ENCODE data around the gene IFNL1.

DNA sequence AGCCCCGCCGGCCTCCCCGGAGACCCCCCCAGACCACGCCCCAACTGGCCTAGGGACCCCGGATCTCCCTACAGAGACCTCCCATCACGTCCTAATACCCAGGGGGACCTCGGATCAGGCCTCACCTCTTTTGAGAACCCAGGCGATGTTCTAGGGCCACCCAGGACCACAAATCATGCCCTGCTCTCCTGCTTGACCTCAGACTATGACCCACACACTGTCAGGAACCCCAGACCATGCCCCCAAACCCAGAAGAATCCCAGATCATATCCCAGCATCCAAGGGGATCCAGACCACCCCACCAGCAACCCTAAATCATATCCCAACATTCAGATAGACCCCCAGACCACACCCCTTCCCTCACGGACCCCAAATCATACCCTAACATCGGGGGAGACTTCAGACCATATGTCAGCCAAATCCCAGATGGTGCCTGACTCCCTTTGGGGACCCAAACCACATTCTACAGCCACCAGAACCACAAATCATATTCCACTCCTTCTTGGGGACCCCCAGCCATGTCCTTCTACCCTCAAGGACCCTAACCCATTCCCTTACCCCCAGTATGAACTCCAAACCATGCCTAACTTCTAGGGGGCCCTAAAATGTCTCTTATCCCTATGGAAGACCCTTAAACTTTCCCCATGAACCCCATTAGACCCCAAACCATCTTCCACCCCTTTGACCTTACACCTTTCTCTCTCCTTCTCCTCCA, 25.1 kb downstream of the IFNL1 start:
- TF ChIP-seq ZFP30 (CRISPR knock-in tag; IDR thresholded peaks at IDR 0.05) (no peak), TCF4 (CRISPR knock-in tag; IDR thresholded peaks at IDR 0.05; ENCODE audit: borderline replicate concordance) (no peak), BACH2 (CRISPR knock-in tag; IDR thresholded peaks at IDR 0.05; ENCODE audit: borderline replicate concordance) (no peak), ARNTL (CRISPR knock-in tag; IDR thresholded peaks at IDR 0.05; ENCODE audit: borderline replicate concordance, low read depth) (no peak)
- TF ChIP-seq, protein P1, sequence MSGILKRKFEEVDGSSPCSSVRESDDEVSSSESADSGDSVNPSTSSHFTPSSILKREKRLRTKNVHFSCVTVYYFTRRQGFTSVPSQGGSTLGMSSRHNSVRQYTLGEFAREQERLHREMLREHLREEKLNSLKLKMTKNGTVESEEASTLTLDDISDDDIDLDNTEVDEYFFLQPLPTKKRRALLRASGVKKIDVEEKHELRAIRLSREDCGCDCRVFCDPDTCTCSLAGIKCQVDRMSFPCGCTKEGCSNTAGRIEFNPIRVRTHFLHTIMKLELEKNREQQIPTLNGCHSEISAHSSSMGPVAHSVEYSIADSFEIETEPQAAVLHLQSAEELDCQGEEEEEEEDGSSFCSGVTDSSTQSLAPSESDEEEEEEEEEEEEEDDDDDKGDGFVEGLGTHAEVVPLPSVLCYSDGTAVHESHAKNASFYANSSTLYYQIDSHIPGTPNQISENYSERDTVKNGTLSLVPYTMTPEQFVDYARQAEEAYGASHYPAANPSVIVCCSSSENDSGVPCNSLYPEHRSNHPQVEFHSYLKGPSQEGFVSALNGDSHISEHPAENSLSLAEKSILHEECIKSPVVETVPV (CRISPR knock-in tag; IDR thresholded peaks at IDR 0.05), result no peak

All from SK-N-SH treated with all-trans-retinoic acid at 6 μM for 48 hours (cell line).